IMR-90 (cell line): ENCODE results near the gene NPSR1.

Source experiments
- CTCF ChIP-seq: conservative IDR thresholded peaks from 2 replicates; pipeline ENCODE4 v1.5.1; 2012; ENCODE audit warnings: mild to moderate bottlenecking, low read depth, low read length, improper control_type of control experiment
- POLR2A ChIP-seq: IDR thresholded peaks from 2 replicates; pipeline ENCODE4 v1.6.1; 2012; ENCODE audit warnings: mild to moderate bottlenecking, low read depth, low read length
- RAD21 ChIP-seq: IDR thresholded peaks from 2 replicates; pipeline ENCODE4 v1.6.1; 2012; ENCODE audit warnings: low read length, improper control_type of control experiment

GRCh38 chr7:34662058-34662708 lies 4.2 kb downstream of the NPSR1 start:
- TF ChIP-seq CTCF, result no peak
- TF ChIP-seq POLR2A, result no peak
- TF ChIP-seq RAD21, result no peak
